ENCODE measurements around the gene F12. TPM values are rescaled to one million over a fixed set of nuclear protein-coding genes. Genes with fewer than 3 reads are reported as not detected.
A peak's percentile ranks its signal among the peaks of the same experiment; 100 is the strongest.

The F12 gene
- total RNA-seq, 1 donor from 2014 or later: not detected

- peak; percentile 70 for DNase-seq
- H3K4me3 ChIP-seq: peak overlapping the region; percentile 61
- peak overlapping the region; percentile 3 for H3K27ac ChIP-seq (replicated peaks)
- H3K27me3 ChIP-seq (ENCODE audit: low read depth): peaks cover 18% of the 10 kb centered on the region
- TF ChIP-seq CTCF (IDR thresholded peaks at IDR 0.05; ENCODE audit: borderline replicate concordance): peak; percentile 53
- intact Hi-C loops (cut with micrococcal nuclease): no loop called here
- H3K4me1 ChIP-seq: peaks cover 43% of the 10 kb centered on the region
- no peaks in the 10 kb centered on the region for H3K36me3 ChIP-seq
- H3K9me3 ChIP-seq (replicated peaks): no peaks in the 10 kb centered on the region
Measured at GRCh38 chr5:177370488-177371119, 38.8 kb downstream of the F12 start.

- no peak for TF ChIP-seq CTCF (IDR thresholded peaks at IDR 0.05; ENCODE audit: borderline replicate concordance)
- H3K4me3 ChIP-seq: no peak overlapping the region
- H3K27me3 ChIP-seq (ENCODE audit: low read depth): peaks cover 13% of the 10 kb centered on the region
- intact Hi-C loops (cut with micrococcal nuclease): no loop called here
- no peak for DNase-seq
- H3K27ac ChIP-seq (replicated peaks): no peak overlapping the region
- peaks cover 43% of the 10 kb centered on the region for H3K4me1 ChIP-seq
- no peaks in the 10 kb centered on the region for H3K9me3 ChIP-seq (replicated peaks)
- no peaks in the 10 kb centered on the region for H3K36me3 ChIP-seq
Measured at GRCh38 chr5:177369645-177370440, 39.5 kb downstream of the F12 start.

DNA sequence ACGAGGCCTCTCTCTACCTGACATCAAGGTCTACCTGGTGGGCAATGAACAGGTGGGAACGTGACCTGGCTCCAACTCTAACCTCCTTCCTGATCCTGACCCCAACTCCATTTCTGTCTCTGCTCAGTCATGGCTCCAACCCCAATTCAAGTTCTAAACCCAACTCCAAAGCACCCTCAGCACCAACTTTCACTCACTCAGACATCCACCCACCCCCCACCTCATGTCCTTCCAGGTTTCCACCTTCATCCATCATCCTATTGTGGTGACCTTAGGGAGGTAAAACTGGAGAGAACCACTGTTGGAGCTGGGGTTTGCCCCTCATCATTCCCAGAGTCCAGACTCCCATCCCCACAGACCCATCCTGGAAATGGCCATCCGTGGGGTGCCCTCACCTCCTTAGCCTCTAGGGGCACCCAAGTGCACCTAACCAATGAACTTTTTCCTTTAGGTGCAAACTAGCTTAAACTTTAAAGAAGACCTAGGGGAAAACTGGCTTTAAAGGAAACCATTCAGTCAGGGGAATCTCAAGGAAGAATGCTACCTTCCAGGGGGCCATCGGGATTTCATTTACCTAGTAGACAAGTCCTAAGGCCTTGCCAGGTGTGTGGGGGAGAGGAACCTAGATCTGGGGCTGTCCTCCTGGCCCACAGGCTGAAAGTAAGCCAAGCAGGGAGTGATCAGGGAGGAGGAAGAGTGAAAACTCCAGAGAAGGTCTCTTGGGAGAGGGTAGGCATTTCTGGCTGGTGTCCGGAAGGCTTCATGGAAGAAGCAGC, 40.3 kb downstream of the F12 start:
- intact Hi-C loops (cut with micrococcal nuclease): no loop called here
- no peak for DNase-seq
- Histone ChIP-seq H3K9me3 (replicated peaks) (no peaks in the 10 kb centered on the region), H3K4me1 (peaks cover 43% of the 10 kb centered on the region), H3K4me3 (no peak overlapping the region), H3K36me3 (no peaks in the 10 kb centered on the region), H3K27me3 (ENCODE audit: low read depth) (peaks cover 5% of the 10 kb centered on the region), H3K27ac (replicated peaks) (no peak overlapping the region)
- TF ChIP-seq CTCF (IDR thresholded peaks at IDR 0.05; ENCODE audit: borderline replicate concordance): peak; percentile 60

GRCh38 chr5:177367981-177368868, 41.1 kb downstream of the F12 start:
- no peaks in the 10 kb centered on the region for H3K36me3 ChIP-seq
- peaks cover 50% of the 10 kb centered on the region for H3K4me1 ChIP-seq
- H3K27me3 ChIP-seq (ENCODE audit: low read depth): peaks cover 5% of the 10 kb centered on the region
- no peak for DNase-seq
- H3K9me3 ChIP-seq (replicated peaks): no peaks in the 10 kb centered on the region
- H3K27ac ChIP-seq (replicated peaks): no peak overlapping the region
- peak overlapping the region; percentile 71 for H3K4me3 ChIP-seq
- no peak for TF ChIP-seq CTCF (IDR thresholded peaks at IDR 0.05; ENCODE audit: borderline replicate concordance)
- intact Hi-C loops (cut with micrococcal nuclease): no loop called here

Measured in left ventricle myocardium inferior (tissue), 1 donor.